Dermis blood vessel endothelial cell (primary cell): ENCODE measurements around the gene ODF2. TPM values are rescaled to one million over a fixed set of nuclear protein-coding genes. Genes with fewer than 3 reads are reported as not detected.
"Not testable (repeated sequence)": the region's sequence is repeated elsewhere in the genome, so short reads cannot be mapped to it uniquely, and the experiment has no call there.

Source experiments
- DNase-seq: peaks from one replicate; pipeline ENCODE4 v3.0.0; 2010
- total RNA-seq: library from RNA; depleted of rRNA; stranded (reverse); fragments of >200 nt; gene quantifications from 2 replicates; pipeline ENCODE4 v1.2.3, GENCODE V29; 2014

The ODF2 gene
- total RNA-seq, 1 donor from 2014 or later, result 44.2 TPM

DNA sequence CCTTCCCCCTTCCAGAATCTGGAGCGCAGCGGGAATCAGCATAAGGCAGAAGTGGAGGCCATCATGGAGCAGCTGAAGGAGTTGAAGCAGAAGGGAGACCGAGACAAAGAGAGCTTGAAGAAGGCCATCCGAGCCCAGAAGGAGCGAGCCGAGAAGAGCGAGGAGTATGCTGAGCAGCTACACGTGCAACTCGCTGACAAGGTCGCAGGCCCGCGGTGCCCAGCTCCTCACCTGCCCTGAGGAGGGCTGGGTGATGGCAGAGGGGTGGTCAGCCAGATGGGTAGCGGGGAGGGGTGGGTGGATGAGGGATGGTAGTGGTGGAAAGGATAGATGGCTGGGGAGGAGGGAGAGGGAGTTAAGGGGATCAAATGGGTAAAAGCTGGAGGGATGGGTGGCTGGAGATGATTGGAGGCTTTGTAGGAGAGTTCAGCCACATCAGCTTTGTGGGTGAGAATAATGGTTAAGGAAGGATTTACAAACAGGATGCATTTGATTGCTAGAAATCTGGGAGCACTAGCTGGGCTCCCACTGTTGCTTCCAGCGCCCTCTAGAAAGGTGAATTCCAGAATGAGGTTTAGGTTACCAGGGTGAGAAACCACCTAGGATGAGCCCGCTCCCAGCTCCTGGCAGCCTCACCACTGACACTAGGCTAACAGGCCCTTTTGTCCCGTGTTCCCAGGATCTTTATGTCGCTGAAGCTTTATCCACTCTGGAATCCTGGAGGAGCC, 29.0 kb downstream of the ODF2 start:
- DNase-seq, result no peak

DNA sequence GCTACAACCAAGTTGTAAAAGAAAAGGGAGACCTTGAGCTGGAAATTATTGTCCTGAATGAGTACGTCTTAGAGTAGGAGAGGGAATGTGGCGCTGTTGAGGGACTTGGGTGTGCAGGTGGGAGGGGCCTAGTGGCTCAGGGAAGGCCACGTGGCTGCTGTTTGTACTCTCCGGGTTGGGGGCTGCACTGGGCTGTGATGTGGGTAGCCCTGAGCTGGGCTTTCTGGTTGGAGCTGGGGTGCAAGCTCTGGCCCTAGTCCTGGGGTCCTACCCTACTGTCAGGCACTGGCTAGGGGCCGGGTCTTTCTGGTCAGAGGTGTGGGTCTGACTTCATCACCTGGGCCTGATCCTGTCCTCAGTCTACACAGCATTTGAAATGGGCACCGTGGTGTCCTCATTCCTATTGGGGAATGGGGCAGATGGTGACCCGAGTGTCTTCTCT, 29.6 kb downstream of the ODF2 start:
- no peak for DNase-seq

DNA sequence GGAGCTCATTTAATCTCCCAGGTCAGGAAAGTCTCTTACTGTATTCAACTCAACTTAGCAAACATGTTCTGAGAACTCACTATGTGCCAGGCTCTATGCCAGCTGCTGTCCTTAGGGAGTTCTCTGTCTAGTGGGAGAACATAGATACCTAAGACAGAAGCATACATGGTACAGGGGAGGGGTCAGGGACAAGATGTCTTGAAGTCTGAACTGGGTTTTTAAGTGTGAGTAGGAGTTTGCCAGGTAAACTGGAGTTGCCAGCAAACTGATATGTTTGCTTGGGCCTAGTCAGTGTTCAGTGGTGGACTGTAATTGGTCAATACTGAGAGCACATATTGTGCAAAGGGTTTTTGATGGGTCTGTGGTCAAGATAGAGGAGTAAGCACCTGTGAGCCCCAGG, 30.4 kb downstream of the ODF2 start:
- no peak for DNase-seq

DNA sequence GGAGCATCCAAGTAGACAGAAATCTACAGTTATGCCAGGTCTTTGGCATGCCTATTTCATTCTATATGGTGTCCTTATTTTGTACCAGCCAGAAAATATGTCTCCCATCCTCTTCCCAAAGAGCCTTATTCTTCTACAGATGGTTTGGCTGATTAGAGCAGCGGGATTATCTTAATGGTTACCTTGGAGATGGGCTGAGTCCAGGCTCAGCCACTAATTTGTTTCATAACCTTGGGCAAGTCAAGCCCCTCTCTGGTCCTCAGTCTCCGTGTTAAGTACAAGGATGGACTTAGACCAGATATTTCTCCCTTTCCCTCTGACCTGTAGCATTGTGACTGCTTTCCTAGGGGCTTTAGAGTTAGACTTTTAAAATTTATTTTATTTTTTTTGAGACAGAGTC, 37.6 kb downstream of the ODF2 start:
- no peak for DNase-seq

DNA sequence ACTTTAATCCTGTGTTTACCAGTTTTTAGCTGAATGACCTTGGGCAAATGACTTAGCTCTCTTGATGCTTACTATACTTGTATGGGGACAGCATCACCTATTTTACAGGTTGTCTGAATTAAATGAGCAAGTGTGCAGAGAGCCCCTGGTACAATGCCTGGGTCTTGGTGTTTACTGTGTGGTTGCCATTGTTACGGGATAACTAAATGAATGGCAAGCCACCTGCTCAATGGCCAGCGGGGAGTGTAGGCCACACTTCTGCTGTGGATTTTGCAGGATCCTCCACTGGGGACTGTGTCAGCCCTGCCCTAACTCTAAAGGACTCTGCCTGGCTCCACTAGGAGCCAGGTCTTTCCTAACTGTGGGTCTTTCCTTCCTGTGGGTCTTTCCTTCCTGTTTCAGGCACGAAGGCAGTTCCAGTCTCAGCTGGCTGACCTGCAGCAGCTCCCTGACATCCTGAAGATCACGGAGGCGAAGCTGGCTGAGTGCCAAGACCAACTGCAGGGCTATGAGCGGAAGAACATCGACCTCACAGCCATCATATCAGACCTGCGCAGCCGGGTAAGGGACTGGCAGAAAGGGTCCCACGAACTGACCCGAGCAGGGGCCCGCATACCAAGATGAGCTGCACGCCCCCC, 38.4 kb downstream of the ODF2 start:
- peak; percentile 96 for DNase-seq

DNA sequence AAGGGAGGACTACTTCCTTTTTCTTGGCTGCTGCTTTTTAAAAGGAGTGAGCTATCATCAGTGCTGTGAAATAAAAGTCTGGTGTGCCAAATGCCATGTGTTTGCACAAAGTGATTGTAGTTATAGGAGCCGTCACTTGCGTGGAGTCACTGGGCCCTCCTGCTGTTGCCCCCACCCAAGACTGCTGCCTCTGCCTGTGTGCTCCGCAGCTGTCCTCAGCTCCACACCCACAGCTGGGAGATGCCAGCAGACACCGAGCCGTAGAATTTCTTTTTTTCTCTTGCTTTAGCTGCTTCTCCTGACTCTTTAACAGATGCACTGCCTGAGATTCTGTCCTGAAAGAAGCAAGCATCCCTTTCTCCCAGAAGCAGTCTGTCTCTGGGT, 38.9 kb downstream of the ODF2 start:
- no peak for DNase-seq

DNA sequence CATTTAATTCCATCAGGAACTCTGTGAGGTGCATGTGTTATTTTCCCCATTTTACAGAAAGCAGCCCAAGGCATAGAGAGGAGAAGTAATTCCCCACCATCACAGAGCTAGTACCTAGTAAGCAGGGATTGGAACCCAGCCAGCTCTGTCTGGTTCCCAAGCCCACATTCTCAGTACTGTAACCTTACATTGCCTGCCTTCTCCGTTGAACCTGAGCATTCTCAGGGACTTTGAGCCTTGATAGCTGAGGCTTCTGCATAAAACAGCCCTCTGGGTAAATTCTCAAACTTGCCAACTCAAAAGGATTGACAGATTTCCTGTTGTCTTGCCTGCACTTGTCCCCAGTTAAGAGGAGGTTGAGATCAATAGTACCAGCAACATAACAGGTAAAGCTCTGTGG, 39.5 kb downstream of the ODF2 start:
- peak; percentile 54 for DNase-seq

DNA sequence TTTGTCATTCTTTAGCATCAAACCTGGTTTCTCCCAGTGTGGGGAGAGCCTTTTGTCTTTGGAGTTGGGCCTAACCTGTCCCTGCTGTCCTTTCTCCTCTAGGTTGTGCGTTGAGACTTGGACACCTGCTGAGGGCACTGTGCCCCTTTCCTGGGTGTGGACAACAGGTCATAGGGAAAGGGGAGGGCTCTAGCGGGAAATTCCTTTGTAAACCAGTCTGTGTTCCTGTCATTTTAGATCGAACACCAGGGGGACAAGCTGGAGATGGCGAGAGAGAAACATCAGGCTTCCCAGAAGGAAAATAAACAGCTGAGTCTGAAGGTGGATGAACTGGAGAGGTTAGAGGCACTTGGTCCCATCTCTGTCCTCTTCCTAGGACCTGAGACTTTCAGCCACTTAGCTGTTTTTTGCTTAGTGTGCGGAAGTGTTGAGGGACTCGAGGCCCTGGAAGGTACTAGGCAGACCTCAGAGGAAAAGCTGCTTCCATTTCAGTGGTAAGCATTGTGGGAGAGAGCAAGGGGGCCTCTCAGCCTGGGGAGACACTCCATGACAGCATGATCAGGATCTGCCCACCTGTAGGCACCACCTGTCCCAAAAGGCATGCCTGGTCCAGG, 40.1 kb downstream of the ODF2 start:
- peak; percentile 37 for DNase-seq

DNA sequence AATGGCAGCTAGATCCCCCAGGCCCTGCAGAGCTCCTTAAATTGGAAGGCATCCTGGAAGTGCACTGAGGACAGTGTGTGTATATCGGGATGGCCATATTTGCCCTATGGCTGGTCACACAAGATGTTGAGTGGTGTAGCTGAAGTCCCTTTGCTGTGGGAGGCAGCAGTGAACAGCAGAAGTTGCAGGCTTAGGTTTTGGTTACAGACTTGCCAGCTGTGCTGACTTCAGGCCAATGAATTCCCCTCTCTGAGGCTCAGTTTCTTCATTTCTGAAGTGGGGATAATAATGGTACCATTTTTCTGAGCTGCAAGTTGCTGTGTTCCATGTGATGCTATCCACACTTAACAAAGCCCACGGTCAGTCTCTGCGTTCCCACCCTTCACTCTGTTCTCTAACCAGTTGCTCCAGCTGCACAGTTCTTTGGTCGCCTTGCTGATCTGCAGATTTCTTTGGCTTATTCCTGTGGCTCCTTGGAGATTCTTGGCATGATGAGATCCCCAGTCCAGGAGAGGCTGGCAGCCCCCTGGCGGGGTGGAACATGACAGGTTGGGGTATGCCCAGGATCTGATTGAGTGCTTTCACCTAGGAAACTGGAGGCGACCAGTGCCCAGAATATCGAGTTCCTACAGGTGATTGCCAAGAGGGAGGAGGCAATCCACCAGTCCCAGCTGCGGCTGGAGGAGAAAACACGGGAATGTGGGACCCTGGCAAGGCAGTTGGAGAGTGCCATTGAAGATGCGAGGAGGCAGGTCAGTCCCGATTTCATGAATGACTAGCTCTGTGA, 42.2 kb downstream of the ODF2 start:
- no peak for DNase-seq

DNA sequence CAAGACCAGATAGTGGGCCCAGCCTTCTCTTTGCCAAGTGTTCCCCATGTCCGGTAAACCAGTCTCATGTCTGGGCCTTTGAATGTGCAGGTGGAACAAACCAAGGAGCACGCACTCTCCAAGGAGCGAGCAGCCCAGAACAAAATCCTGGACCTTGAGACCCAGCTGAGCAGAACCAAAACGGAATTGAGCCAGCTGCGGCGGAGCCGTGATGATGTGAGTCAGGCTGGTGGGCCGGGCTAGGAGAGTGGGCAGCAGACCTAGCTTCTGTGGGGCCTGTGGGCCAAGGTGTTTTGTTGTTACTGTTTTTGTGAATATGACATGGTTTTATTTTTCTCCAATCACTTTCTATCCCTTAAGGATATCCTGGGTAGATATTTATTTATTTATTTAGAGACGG, 43.1 kb downstream of the ODF2 start:
- DNase-seq, result no peak

DNA sequence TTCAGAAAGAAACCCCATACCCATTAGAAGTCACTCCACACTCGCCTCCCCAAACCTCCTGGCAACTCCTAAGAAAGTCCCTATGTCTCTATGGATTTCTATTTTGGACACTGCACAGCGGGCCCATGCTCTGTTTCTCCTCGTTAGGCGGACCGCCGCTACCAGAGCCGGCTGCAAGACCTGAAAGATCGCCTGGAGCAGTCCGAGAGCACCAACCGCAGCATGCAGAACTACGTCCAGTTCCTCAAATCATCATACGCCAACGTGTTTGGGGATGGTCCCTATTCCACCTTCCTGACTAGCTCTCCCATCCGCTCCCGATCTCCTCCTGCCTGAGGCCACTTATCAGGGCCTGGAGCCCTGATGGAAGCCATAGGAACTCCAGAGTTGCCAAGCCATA, 44.1 kb downstream of the ODF2 start:
- DNase-seq, result no peak

DNA sequence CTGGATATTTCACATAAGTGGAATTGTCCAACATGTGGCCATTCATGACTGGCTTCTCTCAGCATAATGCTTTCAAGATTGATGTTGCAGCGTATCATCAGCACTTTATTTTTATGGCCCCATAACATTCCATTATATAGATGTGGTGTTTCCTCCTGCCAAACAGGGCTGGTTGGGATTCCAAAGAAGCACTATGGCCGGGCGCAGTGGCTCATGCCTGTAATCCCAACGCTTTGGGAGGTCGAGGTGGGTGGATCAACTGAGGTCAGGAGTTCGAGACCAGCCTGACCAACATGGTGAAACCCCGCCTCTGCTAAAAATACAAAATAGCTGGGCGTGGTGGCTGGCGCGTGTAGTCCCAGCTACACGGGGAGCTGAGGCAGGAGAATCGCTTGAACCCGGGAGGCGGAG, 47.6 kb downstream of the ODF2 start:
- DNase-seq, result not testable (repeated sequence)

DNA sequence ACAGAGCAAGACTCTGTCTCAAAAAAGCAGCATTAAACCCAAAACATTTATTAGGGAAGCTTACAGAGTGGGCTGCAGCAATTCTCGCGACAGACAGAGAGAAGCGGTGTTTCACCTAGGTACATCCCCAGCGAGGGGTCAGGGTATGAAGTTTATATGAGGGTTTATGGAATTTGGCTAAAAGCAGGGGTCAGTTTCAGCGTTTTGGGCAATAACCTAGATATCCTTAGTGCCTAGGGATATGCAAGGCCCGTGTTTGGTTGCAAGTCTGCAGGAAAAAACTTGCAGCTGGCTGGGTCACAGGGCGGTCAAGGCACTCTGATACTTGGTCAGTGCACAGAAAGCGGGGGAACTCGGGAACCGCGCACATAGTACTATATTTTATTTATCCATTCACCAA, 48.1 kb downstream of the ODF2 start:
- peak; percentile 46 for DNase-seq

DNA sequence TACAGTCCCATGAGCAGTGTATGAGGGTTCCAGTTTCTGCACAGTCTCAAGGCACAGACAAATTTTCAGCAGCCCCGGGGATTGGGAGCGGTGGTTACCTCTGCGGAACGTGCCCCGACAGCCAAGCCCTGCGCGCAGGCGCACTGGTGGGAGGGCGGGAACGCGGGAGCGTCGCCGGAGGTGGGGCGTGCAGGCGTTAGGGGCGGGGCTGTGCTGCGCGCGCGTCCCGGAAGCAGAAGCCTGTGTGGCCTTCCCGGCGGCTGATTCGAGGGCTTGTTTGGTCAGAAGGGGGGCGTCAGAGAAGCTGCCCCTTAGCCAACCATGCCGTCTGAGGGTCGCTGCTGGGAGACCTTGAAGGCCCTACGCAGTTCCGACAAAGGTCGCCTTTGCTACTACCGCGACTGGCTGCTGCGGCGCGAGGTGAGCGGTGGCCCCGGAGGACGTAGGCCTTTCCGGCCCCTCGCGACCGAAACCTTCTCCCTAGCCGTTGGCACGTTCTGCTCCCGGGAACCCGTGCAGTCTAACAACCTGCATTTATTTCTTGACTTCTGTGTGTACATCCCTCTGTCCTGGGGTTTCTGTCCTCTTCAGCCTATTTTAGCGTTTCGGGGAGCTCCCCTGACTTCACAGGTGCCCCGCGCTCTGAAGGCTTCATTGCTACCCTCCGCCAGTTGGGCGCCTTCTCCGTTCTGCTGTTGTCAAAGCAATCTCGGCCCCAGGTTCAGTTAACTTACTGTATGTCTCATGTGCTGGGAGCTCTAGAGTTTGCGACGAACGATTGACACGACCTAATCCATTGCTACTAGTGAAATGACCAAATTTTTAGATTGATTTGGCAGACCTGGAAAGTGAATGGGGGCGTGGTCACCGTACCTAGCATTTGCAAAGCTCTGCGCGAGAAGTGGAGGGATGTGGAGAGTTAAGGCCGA, 48.9 kb downstream of the ODF2 start, which contains the start of gene GLE1:
TSS of gene GLE1 (plus strand) at position 235 of the 929 bp plus-strand sequence. CDS start at position 322, 87 bp downstream.
- peak; percentile 96 for DNase-seq

DNA sequence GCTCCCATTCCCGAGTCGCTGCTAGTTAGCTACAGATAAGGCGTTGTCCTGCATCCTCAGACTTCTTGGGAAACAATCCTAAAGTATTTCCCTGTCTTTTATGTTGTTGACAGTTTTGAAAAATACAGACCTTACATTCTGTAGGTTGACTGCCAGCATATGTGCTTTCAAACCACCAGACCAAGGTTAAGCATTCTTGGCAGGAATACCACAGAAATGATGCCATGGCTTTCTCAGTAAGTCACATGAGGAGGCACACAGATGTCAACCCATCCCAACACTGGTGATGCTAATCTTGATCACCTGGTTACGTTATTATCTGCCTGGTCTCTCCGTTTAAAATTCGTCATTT, 49.6 kb downstream of the ODF2 start:
- no peak for DNase-seq

DNA sequence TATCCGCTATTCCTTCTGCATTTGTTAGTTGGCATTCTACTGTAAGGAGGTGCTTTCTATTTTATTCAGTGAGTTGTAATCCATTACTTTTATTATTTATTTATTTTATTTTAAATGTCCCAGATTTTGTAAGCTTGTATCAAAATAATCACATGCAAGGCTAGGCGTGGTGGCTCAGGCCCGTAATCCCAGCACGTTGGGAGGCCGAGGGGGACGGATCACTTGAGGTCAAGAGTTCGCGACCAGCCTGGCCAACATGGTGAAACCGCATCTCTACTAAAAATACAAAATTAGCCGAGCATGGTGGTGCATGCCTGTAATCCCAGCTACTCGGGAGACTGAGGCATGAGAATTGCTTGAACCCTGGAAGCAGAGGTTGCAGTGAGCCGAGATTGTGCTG, 50.1 kb downstream of the ODF2 start:
- DNase-seq, result not testable (repeated sequence)

DNA sequence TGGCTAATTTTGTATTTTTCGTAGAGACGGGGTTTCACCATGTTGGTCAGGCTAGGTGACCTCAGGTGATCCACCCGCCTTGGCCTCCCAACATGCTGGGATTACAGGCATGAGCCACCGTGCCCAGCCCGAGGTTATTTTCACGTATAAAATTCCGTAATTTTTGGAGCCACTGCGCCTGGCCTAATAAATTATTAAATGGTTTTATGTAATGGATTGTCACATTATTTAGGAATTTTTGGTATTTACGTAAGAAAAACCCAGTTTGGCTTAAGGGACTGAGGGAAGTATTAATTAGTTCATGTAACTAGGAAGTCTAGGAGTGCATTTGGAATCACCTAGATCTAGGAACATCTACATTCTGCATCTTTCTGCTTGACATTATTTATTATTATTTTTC, 57.0 kb downstream of the ODF2 start:
- no peak for DNase-seq

DNA sequence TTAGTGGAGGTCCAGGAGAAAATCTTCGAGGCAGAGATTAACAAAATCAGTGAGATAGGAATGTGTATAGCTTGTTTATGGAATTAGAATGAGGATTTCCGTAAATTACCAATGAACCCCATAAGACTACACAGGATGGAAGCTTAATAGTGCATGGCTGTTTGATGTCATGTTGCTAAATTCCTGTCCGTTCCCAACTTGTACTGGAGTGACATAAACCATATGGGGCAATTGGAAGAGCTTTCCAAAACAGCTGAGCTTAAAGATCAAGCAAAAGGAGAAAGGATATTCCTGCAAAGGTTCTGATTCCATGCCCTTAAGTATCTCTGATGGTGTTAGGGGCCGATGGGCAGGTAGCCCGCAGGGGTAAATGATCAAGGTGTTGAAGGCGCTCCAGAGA, 66.2 kb downstream of the ODF2 start:
- DNase-seq, result no peak

DNA sequence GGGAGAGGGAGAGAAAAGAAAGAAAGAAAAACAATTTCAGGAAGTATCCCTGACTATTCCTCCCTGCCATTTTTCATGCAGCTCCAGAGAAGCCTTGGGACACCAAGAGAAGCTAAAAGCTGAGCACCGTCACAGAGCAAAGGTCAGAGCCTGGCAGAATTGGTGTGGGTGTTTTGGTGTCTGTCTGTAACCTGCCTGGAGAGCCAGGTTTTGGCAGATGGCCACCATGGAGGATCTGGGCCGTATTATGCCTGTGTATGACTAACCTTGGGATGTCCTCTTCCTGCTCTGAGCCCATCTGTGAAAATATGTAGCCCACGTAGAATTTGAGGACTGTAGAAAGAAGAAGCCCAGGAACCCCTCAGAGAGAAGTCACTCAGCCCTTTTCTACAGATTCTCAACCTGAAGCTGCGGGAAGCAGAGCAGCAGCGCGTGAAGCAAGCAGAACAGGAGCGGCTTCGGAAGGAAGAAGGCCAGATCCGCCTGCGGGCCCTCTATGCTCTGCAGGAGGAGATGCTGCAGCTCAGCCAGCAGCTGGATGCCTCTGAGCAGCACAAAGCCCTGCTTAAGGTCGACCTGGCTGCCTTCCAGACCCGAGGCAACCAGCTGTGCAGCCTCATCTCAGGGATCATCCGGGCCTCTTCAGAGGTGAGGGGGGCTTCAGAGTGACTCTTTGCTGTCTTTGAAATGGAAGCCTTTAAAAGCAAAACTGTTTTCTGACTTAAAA, 67.6 kb downstream of the ODF2 start:
- peak; percentile 63 for DNase-seq

DNA sequence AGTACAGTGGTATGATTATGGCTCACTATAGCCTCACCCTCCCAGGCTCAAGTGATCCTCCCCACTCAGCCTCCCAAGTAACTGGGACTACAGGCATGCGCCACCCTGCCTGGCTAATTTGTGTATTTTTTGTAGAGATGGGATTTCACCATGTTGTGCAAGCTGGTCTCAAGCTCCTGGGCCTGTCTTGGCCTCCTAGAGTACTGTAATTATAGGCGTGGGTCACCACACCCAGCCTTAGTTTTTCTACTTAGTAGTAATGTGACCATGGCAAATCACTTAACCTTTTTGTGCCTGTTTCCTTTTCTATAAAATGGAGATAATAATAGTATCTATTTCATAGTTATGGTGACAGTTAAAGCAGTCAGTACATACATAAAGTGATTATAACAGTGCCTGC, 70.9 kb downstream of the ODF2 start:
- no peak for DNase-seq

DNA sequence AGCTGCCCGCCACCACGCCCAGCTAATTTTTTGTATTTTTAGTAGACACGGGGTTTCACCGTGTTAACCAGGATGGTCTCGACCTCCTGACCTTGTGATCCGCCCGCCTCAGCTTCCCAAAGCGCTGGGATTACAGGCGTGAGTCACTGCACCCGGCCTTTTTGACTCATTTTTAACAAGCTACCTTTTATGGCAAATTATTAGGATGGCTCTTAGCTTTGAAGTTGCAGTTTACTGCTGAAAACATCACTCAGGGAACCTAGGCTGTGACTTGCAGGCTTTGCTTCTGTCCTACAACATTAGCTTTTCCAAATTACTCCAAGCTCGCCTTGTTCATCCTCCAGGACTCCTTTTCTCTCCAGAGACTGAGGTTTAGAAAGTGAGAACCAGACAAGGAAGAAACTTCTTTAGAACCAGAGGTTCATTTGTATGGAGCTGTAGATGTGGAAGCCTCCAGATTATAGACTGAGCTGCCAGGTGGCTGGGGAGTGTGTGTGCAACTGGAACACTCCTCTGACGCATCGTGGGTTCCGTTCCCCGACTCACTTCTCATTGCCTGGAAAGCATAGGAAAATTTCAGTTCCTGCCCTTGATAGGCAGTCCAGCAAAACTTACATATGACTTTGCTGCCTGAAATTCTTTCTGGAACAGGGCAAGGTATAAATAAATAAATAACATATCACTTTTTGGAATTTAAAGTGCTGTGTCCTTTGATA, 72.8 kb downstream of the ODF2 start:
- DNase-seq, result peak; percentile 89
